ENCODE measurements around the gene SVIL. TPM values are rescaled to one million over a fixed set of nuclear protein-coding genes. Genes with fewer than 3 reads are reported as not detected.
A peak's percentile ranks its signal among the peaks of the same experiment; 100 is the strongest.

Gene SVIL
- total RNA-seq, 1 experiment from 2014 or later = 15.3 TPM

DNA sequence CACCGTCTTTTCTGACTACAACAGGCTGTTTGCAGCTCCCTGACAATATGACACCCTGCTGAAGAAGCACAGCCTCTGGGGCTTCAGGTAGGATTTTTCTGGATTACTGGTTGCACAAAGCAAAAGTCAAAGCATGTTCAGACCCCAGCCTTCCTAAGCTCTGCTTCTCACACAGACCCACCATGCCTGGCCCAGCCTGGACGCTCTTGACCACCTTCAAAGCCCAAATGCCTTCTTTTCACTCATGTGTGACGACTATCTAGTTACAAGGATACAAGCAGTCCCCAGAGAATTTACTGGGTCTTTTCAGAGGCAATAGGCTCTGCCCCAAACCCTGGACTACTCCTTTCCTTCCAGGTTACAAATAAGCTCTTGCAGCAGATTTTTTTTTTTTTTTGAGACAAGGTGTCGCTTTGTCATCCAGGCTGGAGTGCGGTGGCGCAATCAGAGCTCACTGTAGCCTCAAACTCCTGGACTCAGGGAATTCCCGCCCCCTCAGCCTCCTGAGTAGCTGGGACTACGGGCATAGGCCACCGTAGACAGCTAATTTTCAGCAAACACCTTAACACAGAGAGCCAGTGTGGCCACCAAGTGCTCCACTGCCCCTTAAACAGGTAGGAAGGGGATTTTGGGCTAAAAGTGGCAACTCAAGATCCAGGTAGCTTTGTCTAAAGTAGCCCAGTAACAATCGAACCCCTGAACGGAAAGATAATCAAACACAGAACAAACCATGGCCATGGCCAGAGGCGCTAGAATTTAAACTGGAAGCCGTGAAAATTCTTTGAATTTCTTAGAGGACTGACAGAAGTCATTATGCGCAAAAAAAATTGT, 16.2 kb downstream of the SVIL start:
- Histone ChIP-seq H3K79me2 (ENCODE audit: insufficient read depth, low read length) (peaks cover 2% of the 10 kb centered on the region; the same call in 1 of the 2 replicates), H3K9ac (ENCODE audit: extremely low read depth, insufficient read length, low read length) (no peak overlapping the region), H2BK120ac (ENCODE audit: low read depth, low read length, poor library complexity, severe bottlenecking) (no peak overlapping the region), H4K91ac (ENCODE audit: insufficient read length, low read depth, low read length) (no peak overlapping the region), H3T11ph (ENCODE audit: low read length) (no peak overlapping the region), H3K18ac (ENCODE audit: insufficient read length, low read depth, low read length) (no peak overlapping the region), H3K27me3 (ENCODE audit: insufficient read depth, low read length) (no peaks in the 10 kb centered on the region), H2AK5ac (ENCODE audit: insufficient read length, low read length) (no peak overlapping the region), H2BK15ac (ENCODE audit: low read depth, low read length) (no peak overlapping the region), H2AFZ (ENCODE audit: low read length) (no peak overlapping the region), H4K5ac (ENCODE audit: insufficient read length, low read depth, low read length) (no peak overlapping the region), H2BK5ac (ENCODE audit: insufficient read length, low read length) (no peak overlapping the region), H2BK12ac (ENCODE audit: insufficient read length, low read depth, low read length) (no peak overlapping the region), H3K4me1 (ENCODE audit: insufficient read depth, low read length) (peaks cover 4% of the 10 kb centered on the region; the same call in 1 of the 2 replicates), H3K4me2 (ENCODE audit: insufficient read depth, insufficient read length, low read length) (no peak overlapping the region), H3K23me2 (ENCODE audit: insufficient read length, low read depth, low read length, poor library complexity, severe bottlenecking) (no peaks in the 10 kb centered on the region), H4K20me1 (ENCODE audit: control insufficient read depth, insufficient read depth, insufficient read length) (no peaks in the 10 kb centered on the region), H3K79me1 (ENCODE audit: insufficient read depth, low read depth, low read length, poor library complexity, severe bottlenecking) (no peaks in the 10 kb centered on the region), H3K27ac (ENCODE audit: insufficient read length, low read depth, low read length) (no peak overlapping the region), H4K8ac (replicated peaks; ENCODE audit: insufficient read length, low read depth, low read length) (no peak overlapping the region), H3K14ac (ENCODE audit: insufficient read depth, low read length) (peak overlapping the region; percentile 3; the same call in 1 of the 2 replicates), H2BK20ac (ENCODE audit: low read depth, low read length, poor library complexity, severe bottlenecking) (no peak overlapping the region), H3K4ac (ENCODE audit: low read depth, low read length) (no peak overlapping the region), H3K9me3 (ENCODE audit: control insufficient read depth, low read depth, low read length) (no peaks in the 10 kb centered on the region), H3K23ac (ENCODE audit: insufficient read length, low read depth, low read length) (no peak overlapping the region), H3K56ac (ENCODE audit: insufficient read length, low read depth, low read length) (no peak overlapping the region)
- no CpG with 5 or more reads among the region's 14 CpGs for WGBS (ENCODE audit: extremely low coverage, insufficient read length, low lambda C conversion rate)
- TF ChIP-seq CTCF (conservative IDR thresholded peaks at IDR 0.05) = no peak
- Mint-ChIP-seq H3K4me3 (no peak overlapping the region), H3K36me3 (ENCODE audit: insufficient read depth in 1 of 3, low read depth in 3 of 3) (peaks cover 0 to 8% (median 3%) of the 10 kb centered on the region in 3 experiments; a peak in 3 of 7 replicates), H3K4me1 (peaks cover 42% of the 10 kb centered on the region in 2 experiments), H3K9me3 (peaks cover 0 to 4% of the 10 kb centered on the region in 2 experiments; a peak in 2 of 5 replicates), H3K27me3 (ENCODE audit: low read depth) (no peaks in the 10 kb centered on the region), H3K27ac (peak overlapping the region; percentile 67 to 83 (median 70); a peak in 5 of 7 replicates)
- no peak for DNase-seq
